GM19351 (cell line): Measurements from ENCODE around the gene EPM2A.
"Not testable (repeated sequence)": the region's sequence is repeated elsewhere in the genome, so short reads cannot be mapped to it uniquely, and the experiment has no call there.

ENCODE experiments used
- ATAC-seq: cut with Tn5 transposase; IDR thresholded peaks from one replicate; pipeline ENCODE4 v1.9.1; 2021; ENCODE audit warnings: mild to moderate bottlenecking, moderate library complexity; ENCODE audit not compliant: unreplicated experiment

The EPM2A gene

GRCh38 chr6:145733207-145733606, 2.1 kb downstream of the EPM2A start:
- ATAC-seq = no peak

DNA sequence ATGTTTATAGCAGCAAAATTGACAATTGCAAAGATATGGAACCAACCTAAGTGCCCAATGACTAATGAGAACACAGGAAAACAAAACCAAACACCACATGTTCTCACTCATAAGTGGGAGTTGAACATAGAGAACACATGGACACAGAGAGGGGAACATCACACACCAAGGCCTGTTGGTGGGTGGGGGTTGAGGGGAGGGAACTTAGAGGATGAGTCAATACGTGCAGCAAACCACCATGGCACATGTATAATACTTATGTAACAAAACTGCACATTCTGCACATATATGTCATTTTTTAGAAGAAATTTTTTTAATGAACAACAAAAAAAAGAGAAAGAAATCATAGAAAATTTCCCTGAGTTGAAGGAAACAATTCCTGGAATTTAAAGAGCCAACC, 3.9 kb downstream of the EPM2A start:
- ATAC-seq = no peak

GRCh38 chr6:145729887-145730286, 5.4 kb downstream of the EPM2A start:
- ATAC-seq = no peak

DNA sequence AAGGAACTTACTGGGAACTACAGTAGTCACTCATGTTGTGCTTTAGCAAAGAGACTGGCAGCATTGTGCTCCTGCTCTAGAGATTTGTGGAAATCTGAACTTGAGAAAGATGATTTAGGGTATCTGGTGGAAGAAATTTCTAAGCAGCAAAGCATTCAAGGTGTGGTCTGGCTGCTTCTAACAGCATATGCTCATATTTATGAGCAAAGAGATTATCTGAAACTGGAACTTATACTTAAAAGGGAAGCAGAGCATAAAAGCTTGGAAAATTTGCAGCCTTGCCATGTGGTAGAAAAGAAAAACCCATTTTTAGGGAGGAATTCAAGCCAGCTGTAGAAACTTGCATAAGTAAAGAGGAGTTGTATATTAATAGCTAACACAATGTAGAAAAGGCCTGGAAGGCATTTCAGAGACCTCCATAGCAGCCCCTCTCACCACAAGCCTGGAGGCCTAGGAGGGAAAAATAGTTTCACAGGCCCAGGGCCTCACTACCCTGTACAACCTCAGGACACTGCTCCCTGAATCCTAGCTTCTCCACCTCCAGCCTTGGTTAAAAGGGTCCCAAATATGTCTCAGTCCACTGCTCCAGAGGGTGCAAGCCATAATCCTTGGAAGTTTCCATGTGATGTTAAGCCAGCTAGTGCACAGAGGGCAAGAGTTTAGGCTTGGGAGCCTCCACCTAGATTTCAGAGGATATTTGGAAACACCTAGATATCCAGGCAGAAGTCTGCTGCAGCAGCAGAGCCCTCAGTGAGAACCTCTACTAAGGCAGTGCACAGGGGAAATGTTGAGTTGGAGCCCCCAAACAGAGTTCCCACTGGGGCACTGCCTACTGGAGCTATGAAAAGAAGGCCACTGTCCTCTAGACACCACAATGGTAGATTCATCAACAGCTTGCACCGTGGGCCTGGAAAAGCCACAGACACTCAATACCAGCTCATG, 6.6 kb downstream of the EPM2A start:
- no peak for ATAC-seq

DNA sequence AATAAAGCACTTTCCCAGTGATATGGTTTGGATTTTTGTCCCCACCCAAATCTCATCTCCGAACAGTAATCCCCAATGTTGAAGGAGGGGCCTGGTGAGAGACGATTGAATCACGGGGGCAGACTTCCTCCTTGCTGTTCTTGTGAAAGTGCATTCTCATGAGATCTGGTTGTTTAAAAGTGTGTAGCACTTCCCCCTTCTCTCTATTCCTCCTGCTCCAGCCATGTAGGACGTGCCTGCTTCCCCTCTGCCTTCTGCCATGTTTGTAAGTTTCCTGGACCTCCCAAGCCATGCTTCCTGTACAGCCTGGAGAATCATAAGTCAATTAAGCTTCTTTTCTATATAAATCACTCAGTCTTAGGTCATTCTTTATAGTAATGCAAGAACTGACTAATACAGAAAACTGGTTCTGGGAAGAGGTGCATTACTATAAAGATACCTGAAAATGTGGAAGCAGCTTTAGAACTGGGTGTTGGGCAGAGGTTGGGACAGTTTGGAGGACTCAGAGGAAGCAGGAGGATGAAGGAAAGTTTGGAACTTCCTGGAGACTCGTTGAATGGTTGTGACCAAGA, 7.4 kb downstream of the EPM2A start:
- ATAC-seq = no peak

DNA sequence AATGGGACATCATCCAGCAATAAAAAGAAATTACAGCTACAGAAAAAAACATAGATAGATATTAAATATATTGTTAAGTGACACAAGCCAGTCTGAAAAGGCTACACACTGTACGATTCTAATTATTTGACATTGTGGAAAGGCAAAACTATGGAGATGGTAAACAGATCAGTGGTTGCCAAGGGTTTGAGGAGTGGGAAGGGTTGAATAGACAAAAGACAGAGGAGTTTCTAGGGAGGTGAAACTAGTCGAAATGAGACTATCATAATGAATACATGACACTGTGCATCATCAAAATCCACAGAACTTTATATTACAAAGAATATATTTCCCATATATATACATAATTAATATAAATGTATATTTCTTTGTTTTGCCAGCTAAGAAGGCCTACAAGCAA, 9.8 kb downstream of the EPM2A start:
- no peak for ATAC-seq

DNA sequence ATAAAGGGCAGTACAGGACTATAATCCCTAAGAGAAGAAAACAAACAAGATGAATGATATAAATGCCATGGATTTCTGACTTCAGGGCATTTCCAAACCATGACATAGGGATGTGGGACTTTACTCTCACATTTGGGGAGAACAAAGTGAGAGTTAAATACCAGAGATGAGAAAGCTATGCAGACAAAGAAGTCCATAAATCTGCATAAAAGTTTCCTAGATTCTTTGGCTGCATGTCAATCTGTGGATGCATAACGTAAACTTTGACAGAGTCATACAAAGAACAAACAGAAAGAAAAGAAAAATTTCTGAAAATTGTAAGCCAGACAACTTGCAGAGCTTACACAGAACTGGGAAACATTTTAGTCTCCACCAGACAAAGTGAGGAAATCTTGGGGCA, 11.7 kb downstream of the EPM2A start:
- no peak for ATAC-seq

DNA sequence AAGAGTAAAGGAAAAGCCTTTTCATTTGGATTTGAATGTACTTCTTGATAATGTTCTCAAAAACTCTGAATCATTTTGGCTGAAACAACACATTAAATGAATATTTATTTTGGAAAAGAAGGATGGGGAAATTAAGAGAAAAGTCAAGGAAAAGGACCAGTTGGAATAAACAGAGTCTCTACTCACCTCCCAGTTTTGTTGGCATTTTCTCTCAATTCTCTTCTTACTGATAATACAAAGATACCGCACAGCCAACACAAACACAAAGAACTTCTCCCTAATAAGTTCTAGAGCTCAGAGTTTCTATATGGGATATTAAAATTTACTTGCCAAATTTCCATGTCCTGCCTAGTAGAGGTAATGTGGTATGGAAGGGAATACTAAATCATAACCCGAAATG, 13.1 kb downstream of the EPM2A start:
- no peak for ATAC-seq

DNA sequence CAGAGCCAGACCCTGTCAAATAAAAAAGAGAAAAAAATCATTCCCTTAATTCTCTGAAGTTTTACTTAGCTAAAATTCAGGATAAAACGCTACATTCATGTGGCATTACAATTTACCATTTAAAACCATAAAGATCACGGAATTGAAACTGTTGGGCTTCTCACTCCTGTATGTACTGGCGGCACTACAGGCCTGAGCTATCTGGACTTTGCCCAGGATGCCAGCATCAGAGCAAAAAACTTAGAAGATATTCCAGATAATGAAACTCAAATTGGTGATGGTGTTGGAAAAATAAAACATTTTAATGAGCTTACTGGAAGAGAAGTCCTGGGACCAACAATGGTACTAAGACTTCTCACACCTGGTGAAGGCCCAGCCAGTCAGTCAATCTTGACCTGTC, 14.2 kb downstream of the EPM2A start:
- no peak for ATAC-seq

- no peak for ATAC-seq
These were observed 19.9 kb downstream of the EPM2A start for GRCh38 chr6:145715426-145715825.

- no peak for ATAC-seq
These were observed 20.6 kb downstream of the EPM2A start for GRCh38 chr6:145714731-145715130.

DNA sequence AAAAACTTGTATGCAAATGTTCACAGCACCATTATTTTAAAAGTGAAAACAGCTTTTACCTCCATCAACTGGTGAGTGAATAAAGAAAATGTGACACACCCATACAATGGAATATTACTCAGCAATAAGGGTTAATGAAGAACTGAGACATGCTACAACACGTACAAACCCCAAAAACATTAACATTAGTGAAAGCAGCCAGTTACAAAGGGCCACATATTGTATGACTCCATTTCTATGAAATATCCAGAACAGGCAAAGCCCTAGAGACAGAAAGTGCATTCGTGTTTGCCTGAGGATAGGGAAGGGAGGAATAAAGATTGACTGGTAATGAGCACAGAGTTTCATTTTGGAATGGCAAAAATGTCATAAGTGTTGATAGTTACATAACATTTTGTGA, 21.5 kb downstream of the EPM2A start:
- ATAC-seq = no peak

GRCh38 chr6:145711372-145711771, 23.9 kb downstream of the EPM2A start:
- ATAC-seq = no peak

DNA sequence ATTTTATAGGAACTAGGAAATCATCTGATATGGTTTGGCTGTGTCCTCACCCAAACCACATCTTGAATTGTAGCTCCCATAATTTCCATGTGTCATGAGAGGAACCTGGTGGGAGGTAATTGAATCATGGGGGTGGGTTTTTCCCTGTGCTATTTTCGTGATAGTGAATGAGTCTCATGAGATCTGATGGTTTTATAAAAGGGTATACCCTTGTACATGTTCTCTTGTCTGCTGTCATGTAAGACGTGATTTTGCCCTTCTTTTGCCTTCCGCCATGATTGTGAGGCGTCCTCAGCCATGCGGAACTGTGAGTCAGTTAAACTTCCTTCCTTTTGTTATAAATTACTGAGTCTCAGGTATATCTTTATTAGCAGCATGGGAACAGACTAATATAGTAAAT, 27.9 kb downstream of the EPM2A start:
- ATAC-seq = no peak

- no peak for ATAC-seq
These were observed 29.8 kb downstream of the EPM2A start for GRCh38 chr6:145705561-145705960.

- no peak for ATAC-seq
These were observed 31.1 kb downstream of the EPM2A start for GRCh38 chr6:145704143-145704781.

- ATAC-seq = no peak
These were observed 35.9 kb downstream of the EPM2A start for GRCh38 chr6:145699462-145699861.

GRCh38 chr6:145697401-145697800, 37.9 kb downstream of the EPM2A start:
- not testable (repeated sequence) for ATAC-seq

- ATAC-seq = no peak
These were observed 41.1 kb downstream of the EPM2A start for GRCh38 chr6:145694083-145694737.

GRCh38 chr6:145690969-145691368, 44.4 kb downstream of the EPM2A start:
- no peak for ATAC-seq

GRCh38 chr6:145689529-145689928, 45.8 kb downstream of the EPM2A start:
- ATAC-seq = no peak
